Colonic mucosa (tissue), 4 donors: Measurements from ENCODE around the gene GPR137. TPM values are rescaled to one million over a fixed set of nuclear protein-coding genes. Genes with fewer than 3 reads are reported as not detected.
A peak's percentile ranks its signal among the peaks of the same experiment; 100 is the strongest.
"Not testable (repeated sequence)": the region's sequence is repeated elsewhere in the genome, so short reads cannot be mapped to it uniquely, and the experiment has no call there.

Experiments used
- DNase-seq: peaks from one replicate; pipeline ENCODE4 v3.0.0-alpha.2; 2020
- H3K27ac ChIP-seq: fragments of 200-600 bp; one replicate; pipeline ENCODE4 v1.8.0; 2021
- H3K27me3 ChIP-seq: fragments of 200-600 bp; one replicate; pipeline ENCODE4 v1.8.0; 2021
- H3K36me3 ChIP-seq: fragments of 200-600 bp; one replicate; pipeline ENCODE4 v1.8.0; 2021
- H3K4me1 ChIP-seq: fragments of 200-600 bp; one replicate; pipeline ENCODE4 v1.8.0; 2021; ENCODE audit warnings: mild to moderate bottlenecking
- H3K4me3 ChIP-seq: fragments of 200-600 bp; one replicate; pipeline ENCODE4 v1.8.0; 2021
- H3K9ac ChIP-seq, 2 donors: one replicate each; pipeline ENCODE4 v1.7.0; 2013; ENCODE audit warnings: control low read depth in 2 of 2, low read depth in 2 of 2, low read length in 2 of 2
- H3K9me3 ChIP-seq: fragments of 200-600 bp; one replicate; pipeline ENCODE4 v1.8.0; 2021
- CTCF ChIP-seq: fragments of 200-600 bp; IDR thresholded peaks from one replicate; pipeline ENCODE4 v1.8.0; 2022; ENCODE audit warnings: antibody characterized with exemption, mild to moderate bottlenecking
- intact Hi-C: fragments of 100-400 bp; cut with DNase I; formaldehyde crosslinking; loops from one replicate; pipeline ENCODE4 v1.14.1; 2022
- total RNA-seq, 2 donors: library from RNA; stranded (reverse); fragmentation: NEBNext Ultra II Directional in 1 of 2; extraction: Animal tissue kit (Norgen Biotek cat#: 25700) in 1 of 2; gene quantifications; one replicate each; pipeline ENCODE4 v1.2.1, GENCODE V29; 2021
- donor health status: healthy.
- donor health status: DM: no; HTN: no; CAD: no.
- donor health status: DM: no; HTN: no; CAD: no.

The GPR137 gene
- total RNA-seq, 2 donors from 2014 or later = 36.0 to 58.8 TPM

GRCh38 chr11:64323373-64323772, 37.7 kb downstream of the GPR137 start:
- Histone ChIP-seq H3K4me1 (peaks cover 11% of the 10 kb centered on the region), H3K27me3 (no peaks in the 10 kb centered on the region), H3K27ac (no peak overlapping the region), H3K36me3 (no peaks in the 10 kb centered on the region), H3K4me3 (no peak overlapping the region), H3K9ac (peak overlapping the region in 1 of 2 donors; percentile 97), H3K9me3 (no peaks in the 10 kb centered on the region)
- TF ChIP-seq CTCF = no peak
- intact Hi-C loops = no loop called here
- DNase-seq = no peak

GRCh38 chr11:64323984-64324383, 38.3 kb downstream of the GPR137 start:
- H3K36me3 ChIP-seq, intact Hi-C loops, H3K4me3 ChIP-seq, H3K9me3 ChIP-seq, DNase-seq, H3K27me3 ChIP-seq, H3K27ac ChIP-seq: not testable (repeated sequence)
- Histone ChIP-seq H3K9ac (peak overlapping the region in 1 of 2 donors; percentile 97), H3K4me1 (peaks cover 14% of the 10 kb centered on the region)

GRCh38 chr11:64324692-64325469, 39.2 kb downstream of the GPR137 start:
- Histone ChIP-seq H3K36me3 (no peaks in the 10 kb centered on the region), H3K9me3 (no peaks in the 10 kb centered on the region), H3K27me3 (no peaks in the 10 kb centered on the region), H3K27ac (no peak overlapping the region), H3K4me3 (no peak overlapping the region), H3K9ac (no peak overlapping the region), H3K4me1 (peaks cover 17% of the 10 kb centered on the region)
- no peak for TF ChIP-seq CTCF
- DNase-seq = no peak
- intact Hi-C loops = no loop called here

GRCh38 chr11:64327375-64327774, 41.7 kb downstream of the GPR137 start:
- no peak overlapping the region for H3K4me3 ChIP-seq
- H3K27me3 ChIP-seq = no peaks in the 10 kb centered on the region
- no peaks in the 10 kb centered on the region for H3K36me3 ChIP-seq
- DNase-seq = no peak
- peaks cover 17% of the 10 kb centered on the region for H3K4me1 ChIP-seq
- intact Hi-C loops = no loop called here
- H3K9ac ChIP-seq = peak overlapping the region in 1 of 2 donors; percentile 63
- no peak for TF ChIP-seq CTCF
- no peaks in the 10 kb centered on the region for H3K9me3 ChIP-seq
- H3K27ac ChIP-seq = peak overlapping the region; percentile 67

- intact Hi-C loops = no loop called here
- Histone ChIP-seq H3K9ac (peak overlapping the region in 1 of 2 donors; percentile 63), H3K27me3 (no peaks in the 10 kb centered on the region), H3K9me3 (no peaks in the 10 kb centered on the region), H3K4me3 (no peak overlapping the region), H3K27ac (peak overlapping the region; percentile 67), H3K4me1 (peaks cover 16% of the 10 kb centered on the region), H3K36me3 (no peaks in the 10 kb centered on the region)
- DNase-seq = peak; percentile 74
- TF ChIP-seq CTCF = no peak
These were observed 42.3 kb downstream of the GPR137 start for GRCh38 chr11:64327993-64328392.

GRCh38 chr11:64330888-64331287, 45.2 kb downstream of the GPR137 start:
- Histone ChIP-seq H3K4me3 (no peak overlapping the region), H3K27me3 (no peaks in the 10 kb centered on the region), H3K36me3 (no peaks in the 10 kb centered on the region), H3K27ac (peak overlapping the region; percentile 67), H3K4me1 (peaks cover 19% of the 10 kb centered on the region), H3K9ac (peak overlapping the region in 1 of 2 donors; percentile 8), H3K9me3 (no peaks in the 10 kb centered on the region)
- intact Hi-C loops = no loop called here
- no peak for DNase-seq
- TF ChIP-seq CTCF = no peak
